CD4-positive, alpha-beta T cell treated with Interferon gamma for 1 hour (primary cell): ENCODE measurements around the gene ZNF316.

Experiments used
- DNase-seq: peaks from one replicate; pipeline ENCODE4 v3.0.0-alpha.2; 2020

ZNF316 gene

GRCh38 chr7:6636741-6637543, at the start of gene ZNF316:
Gene ZNF316, plus strand, starts transcription at chr7:6637318. Its CDS starts 5,092 bp downstream, at chr7:6642410.
- peak; percentile 55 for DNase-seq

- no peak for DNase-seq
These were observed 48.6 kb upstream of the ZNF316 start for GRCh38 chr7:6588566-6588965.

GRCh38 chr7:6589151-6589828, 47.8 kb upstream of the ZNF316 start:
- DNase-seq = no peak

GRCh38 chr7:6589829-6590644, 47.1 kb upstream of the ZNF316 start, which contains the start of gene INTS15:
Gene INTS15, plus strand, starts transcription at chr7:6590021. Its CDS starts 263 bp downstream, at chr7:6590284.
- DNase-seq = peak; percentile 79

- no peak for DNase-seq
These were observed 46.4 kb upstream of the ZNF316 start for GRCh38 chr7:6590645-6591110.

- DNase-seq = no peak
These were observed 37.0 kb upstream of the ZNF316 start for GRCh38 chr7:6600093-6600492.

- no peak for DNase-seq
These were observed 32.7 kb upstream of the ZNF316 start for GRCh38 chr7:6604458-6604857.

- no peak for DNase-seq
These were observed 30.1 kb upstream of the ZNF316 start for GRCh38 chr7:6606866-6607583.

GRCh38 chr7:6607651-6608051, 29.5 kb upstream of the ZNF316 start:
- no peak for DNase-seq

- no peak for DNase-seq
These were observed 29.0 kb upstream of the ZNF316 start for GRCh38 chr7:6608081-6608480.

- no peak for DNase-seq
These were observed 28.3 kb upstream of the ZNF316 start for GRCh38 chr7:6608794-6609193.

GRCh38 chr7:6612819-6613218, 24.3 kb upstream of the ZNF316 start:
- no peak for DNase-seq

GRCh38 chr7:6613706-6614105, 23.4 kb upstream of the ZNF316 start:
- DNase-seq = no peak

GRCh38 chr7:6614953-6615722, 22.0 kb upstream of the ZNF316 start, which contains the start of gene ZNF853:
Gene ZNF853, plus strand, starts transcription at chr7:6615610. Its CDS starts 565 bp downstream, at chr7:6616175.
- DNase-seq = peak; percentile 12

- DNase-seq = no peak
These were observed 21.2 kb upstream of the ZNF316 start for GRCh38 chr7:6615723-6616555.

- DNase-seq = no peak
These were observed 20.1 kb upstream of the ZNF316 start for GRCh38 chr7:6616854-6617643.

- no peak for DNase-seq
These were observed 18.5 kb upstream of the ZNF316 start for GRCh38 chr7:6618621-6619020.

- DNase-seq = no peak
These were observed 17.2 kb upstream of the ZNF316 start for GRCh38 chr7:6619961-6620360.

- no peak for DNase-seq
These were observed 15.7 kb upstream of the ZNF316 start for GRCh38 chr7:6621195-6622133.
